HCT116 (cell line): ENCODE measurements around the gene PSKH1. TPM values are rescaled to one million over a fixed set of nuclear protein-coding genes. Genes with fewer than 3 reads are reported as not detected.
A peak's percentile ranks its signal among the peaks of the same experiment; 100 is the strongest.

ENCODE experiments used
- ATAC-seq: fragments of 200-7000 bp; cut with Tn5 transposase; 2 replicates; pipeline ENCODE4 v1.9.1; 2020; ENCODE audit warnings: mild to moderate bottlenecking, moderate library complexity
- BruUV-seq: library from RNA; stranded (reverse); fragments of 400-500 nt; replicated peaks from 2 replicates; lab custom pipeline; 2021; lab: Mats Ljungman, UMichigan
- CTCF ChIA-PET: fragments of 300-600 bp; sonication (Branson Sonifier 250); formaldehyde crosslinking; loops from one replicate; lab custom pipeline; 2021; ENCODE audit warnings: antibody characterized with exemption; lab: Charles Lee
- POLR2A ChIA-PET: fragments of 300-600, 350-600 bp; sonication (Branson Sonifier 250); formaldehyde crosslinking; loops from one replicate; lab custom pipeline; 2021; ENCODE audit warnings: antibody characterized with exemption; lab: Charles Lee
- RAD21 ChIA-PET, 2 experiments: fragments of 300-600 bp; sonication (Branson Sonifier 250); formaldehyde crosslinking; loops; one replicate each; lab custom pipeline; 2023; ENCODE audit warnings: low total read pairs in 2 of 2; ENCODE audit not compliant: uncharacterized antibody in 2 of 2, unreplicated experiment in 2 of 2, low non-redundant PET in 1 of 2; lab: Charles Lee
- DNase-seq: peaks from one replicate; pipeline ENCODE4 v3.0.0-alpha.2; 2010; ENCODE audit warnings: low read depth, low spot score
- H2AFZ ChIP-seq: fragments of 200-600 bp; shearing (Covaris generic), sonication (generic); 2 replicates; pipeline ENCODE4 v1.6.1; 2017; ENCODE audit warnings: low read depth, mixed run types, mixed read lengths, antibody characterized with exemption, low read length; ENCODE audit not compliant: poor library complexity, severe bottlenecking
- H3K27ac ChIP-seq: 2 replicates; pipeline ENCODE4 v1.5.1; 2012; ENCODE audit warnings: low read depth, low read length
- H3K27me3 ChIP-seq: fragments of 200-600 bp; sonication (generic); 2 replicates; pipeline ENCODE4 v1.6.1; 2016; ENCODE audit warnings: mixed run types, low read length, mixed read lengths; ENCODE audit not compliant: insufficient read depth
- H3K36me3 ChIP-seq, 2 experiments: fragments of 200-500 bp in 1 of 2; fragments of 200-600 bp in 1 of 2; sonication (Bioruptor generic) in 1 of 2; sonication (generic) in 1 of 2; 2 replicates each; pipeline versions ENCODE4 v1.5.1 to v1.6.1; 2014 to 2016; ENCODE audit warnings: low read length in 2 of 2, inconsistent platforms in 1 of 2, mixed read lengths in 1 of 2, mixed run types in 1 of 2; ENCODE audit not compliant: insufficient read depth in 2 of 2, control insufficient read depth in 1 of 2
- H3K4me1 ChIP-seq, 2 experiments: fragments of 200-600 bp in 1 of 2; sonication (generic) in 1 of 2; 2 replicates each; pipeline versions ENCODE4 v1.5.1 to v1.6.1; 2012 to 2017; ENCODE audit warnings: low read length in 2 of 2, inconsistent platforms in 1 of 2, mild to moderate bottlenecking in 1 of 2, mixed read lengths in 1 of 2, mixed run types in 1 of 2, moderate library complexity in 1 of 2; ENCODE audit not compliant: insufficient read depth in 2 of 2, control insufficient read depth in 1 of 2
- H3K4me2 ChIP-seq: fragments of 200-600 bp; sonication (generic); 2 replicates; pipeline ENCODE4 v1.6.1; 2017; ENCODE audit warnings: mixed run types, low read length, mixed read lengths
- H3K4me3 ChIP-seq, 2 experiments: fragments of 200-600 bp in 1 of 2; sonication (generic) in 1 of 2; replicated peaks in 1 of 2; 2 replicates each; pipeline ENCODE4 v1.5.1; 2011 to 2016; ENCODE audit warnings: low read length in 2 of 2, control low read depth in 1 of 2, low read depth in 1 of 2, mild to moderate bottlenecking in 1 of 2, mixed read lengths in 1 of 2, mixed run types in 1 of 2
- H3K79me2 ChIP-seq: fragments of 200-600 bp; sonication (generic); 2 replicates; pipeline ENCODE4 v1.6.1; 2017; ENCODE audit warnings: mild to moderate bottlenecking, mixed run types, low read length, moderate library complexity, mixed read lengths; ENCODE audit not compliant: insufficient read depth
- H3K9ac ChIP-seq: fragments of 200-600 bp; sonication (generic); 2 replicates; pipeline ENCODE4 v1.6.1; 2016; ENCODE audit warnings: low read length, mixed read lengths
- H3K9me2 ChIP-seq: fragments of 200-600 bp; sonication (generic), shearing (Covaris generic); 2 replicates; pipeline ENCODE4 v1.6.1; 2017; ENCODE audit warnings: mixed run types, mild to moderate bottlenecking, moderate library complexity; ENCODE audit not compliant: insufficient read depth
- H3K9me3 ChIP-seq, 2 experiments: fragments of 200-500 bp in 1 of 2; fragments of 200-600 bp in 1 of 2; sonication (Bioruptor generic) in 1 of 2; sonication (generic) in 1 of 2; 2 replicates each; pipeline ENCODE4 v1.6.1; 2014 to 2017; ENCODE audit warnings: low read length in 2 of 2, mixed read lengths in 2 of 2, inconsistent platforms in 1 of 2, low read depth in 1 of 2, mild to moderate bottlenecking in 1 of 2, mixed run types in 1 of 2, moderate library complexity in 1 of 2; ENCODE audit not compliant: control insufficient read depth in 1 of 2, insufficient read depth in 1 of 2
- H4K20me1 ChIP-seq: fragments of 200-600 bp; sonication (generic), shearing (Covaris generic); 2 replicates; pipeline ENCODE4 v1.6.1; 2017; ENCODE audit warnings: mixed run types, mild to moderate bottlenecking, moderate library complexity; ENCODE audit not compliant: insufficient read depth
- CEBPB ChIP-seq: IDR thresholded peaks from 2 replicates; pipeline ENCODE4 v1.6.1; 2012; ENCODE audit warnings: low read depth
- EGR1 ChIP-seq: IDR thresholded peaks from 2 replicates; pipeline ENCODE4 v1.6.1; 2012; ENCODE audit warnings: low read depth
- JUND ChIP-seq: IDR thresholded peaks from 2 replicates; pipeline ENCODE4 v1.6.1; 2012
- POLR2AphosphoS5 ChIP-seq: IDR thresholded peaks from 2 replicates; pipeline ENCODE4 v1.6.1; 2011; ENCODE audit warnings: mild to moderate bottlenecking, low read depth, low read length, moderate library complexity
- RAD21 ChIP-seq: IDR thresholded peaks from 2 replicates; pipeline ENCODE4 v1.6.1; 2012; ENCODE audit warnings: low read depth, mild to moderate bottlenecking
- REST ChIP-seq: IDR thresholded peaks from 2 replicates; pipeline ENCODE4 v1.6.1; 2012; ENCODE audit warnings: low read depth
- SIN3A ChIP-seq: IDR thresholded peaks from 2 replicates; pipeline ENCODE4 v1.6.1; 2012; ENCODE audit warnings: low read depth
- SP1 ChIP-seq: IDR thresholded peaks from 2 replicates; pipeline ENCODE4 v1.6.1; 2012; ENCODE audit warnings: low read depth
- TCF7L2 ChIP-seq: IDR thresholded peaks from 2 replicates; pipeline ENCODE4 v1.7.0; 2011; ENCODE audit warnings: borderline replicate concordance, inconsistent platforms; ENCODE audit not compliant: insufficient read depth, insufficient read length; ENCODE audit errors: extremely low read depth
- ZFX ChIP-seq: fragments of 450-650 bp; IDR thresholded peaks from 2 replicates; pipeline ENCODE4 v1.6.1; 2017
- ZNF274 ChIP-seq: fragments of 200-500 bp; sonication (Bioruptor generic); IDR thresholded peaks from 2 replicates; pipeline ENCODE4 v1.6.1; 2014; ENCODE audit warnings: mild to moderate bottlenecking, low read depth, low read length, inconsistent platforms
- intact Hi-C: fragments of 100-400 bp; cut with micrococcal nuclease; formaldehyde crosslinking; loops from 2 replicates; pipeline ENCODE4 v1.10.0; 2022
- total RNA-seq: library from RNA; stranded (reverse); gene quantifications from one replicate; pipeline ENCODE4 v1.2.1, GENCODE V29; 2021; ENCODE audit not compliant: unreplicated experiment

PSKH1 gene
- total RNA-seq, 1 experiment from 2014 or later = 16.2 TPM

- H3K9me2 ChIP-seq = no peaks in the 10 kb centered on the region
- peaks cover 39% of the 10 kb centered on the region for H3K79me2 ChIP-seq
- ChIA-PET POLR2A (no interaction called here), RAD21 (no interaction called here), CTCF (interaction anchor here (2.7 kb wide), 1 partner anchor 10 kb away, joined by 12 read pairs; the partner anchor contains the start of gene NRN1L)
- H3K27me3 ChIP-seq = no peaks in the 10 kb centered on the region
- peaks cover 31 to 45% of the 10 kb centered on the region in 2 experiments; a peak in 3 of 4 replicates for H3K36me3 ChIP-seq
- H3K4me3 ChIP-seq = peak overlapping the region; percentile 82 to 97
- H3K4me2 ChIP-seq = peak overlapping the region; percentile 99
- no peaks in the 10 kb centered on the region for H4K20me1 ChIP-seq
- peak overlapping the region; percentile 93 for H3K9ac ChIP-seq
- no peak for ATAC-seq
- H3K9me3 ChIP-seq = no peaks in the 10 kb centered on the region
- TF ChIP-seq RAD21 (no peak), ZFX (no peak), EGR1 (no peak), REST (no peak), POLR2AphosphoS5 (no peak), SP1 (no peak), JUND (no peak), ZNF274 (no peak), TCF7L2 (no peak), CEBPB (no peak), SIN3A (no peak)
- H3K4me1 ChIP-seq = peaks cover 7 to 17% of the 10 kb centered on the region in 2 experiments
- H3K27ac ChIP-seq = no peak overlapping the region
- intact Hi-C loops = no loop called here
- H2AFZ ChIP-seq = no peak overlapping the region
- no TSS peak for BruUV-seq
- no peak for DNase-seq
Measured at GRCh38 chr16:67874372-67874771, 18.7 kb upstream of the PSKH1 start.
